Measurements from ENCODE around the gene SLC6A13. TPM values are rescaled to one million over a fixed set of nuclear protein-coding genes. Genes with fewer than 3 reads are reported as not detected.
"Not testable (repeated sequence)": the region's sequence is repeated elsewhere in the genome, so short reads cannot be mapped to it uniquely, and the experiment has no call there.

Gene SLC6A13
- total RNA-seq, 2 experiments from 2014 or later, result 0.40 to 0.64 TPM

- no peak overlapping the region for H3K4me3 Mint-ChIP-seq
These were observed 42.7 kb downstream of the SLC6A13 start for GRCh38 chr12:219891-220352.

DNA sequence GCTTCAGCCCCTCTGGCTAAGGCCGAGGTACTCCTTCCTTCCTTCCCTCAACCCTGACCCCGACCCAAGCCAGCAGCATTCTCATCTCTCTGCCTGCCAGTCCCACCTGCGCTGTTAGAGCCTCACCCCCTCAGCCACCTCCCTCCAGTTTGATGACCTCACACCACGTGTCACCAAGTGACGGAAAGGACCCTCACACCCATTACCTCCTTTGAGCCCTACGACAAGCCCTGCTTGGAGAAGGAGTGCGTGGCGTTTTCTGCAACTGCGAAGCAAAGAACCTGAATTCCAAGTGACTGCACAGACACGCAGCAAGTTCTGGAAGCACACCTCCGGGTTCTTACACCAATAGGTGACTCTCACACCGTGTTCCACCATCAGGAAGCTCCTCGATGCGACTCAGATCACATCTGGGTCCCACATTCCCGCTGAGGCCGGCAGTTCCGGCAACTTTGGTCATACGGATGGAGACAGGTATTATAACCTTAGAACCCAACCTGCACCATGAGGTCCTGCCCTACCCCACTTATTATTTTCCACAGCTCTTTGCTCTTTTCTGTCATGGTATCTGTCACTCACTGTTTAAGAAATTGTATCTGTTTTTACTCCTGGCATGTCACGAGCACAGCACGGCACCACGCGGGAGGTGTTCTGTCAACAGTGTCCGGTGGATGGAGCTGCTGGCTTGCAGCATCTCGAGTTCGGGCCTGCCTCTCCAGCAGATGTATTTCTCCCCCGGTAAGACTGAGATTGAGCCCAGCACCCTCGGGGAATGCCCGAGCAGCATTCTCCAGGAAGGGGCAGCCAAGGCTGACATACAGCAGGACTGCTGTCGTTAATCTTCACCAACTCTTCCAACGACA is 43.7 kb downstream of the SLC6A13 start:
- H3K27me3 Mint-ChIP-seq, result peaks cover under 1% of the 10 kb centered on the region
- no peak overlapping the region for H3K27ac Mint-ChIP-seq
- H3K4me1 Mint-ChIP-seq, result peaks cover 5% of the 10 kb centered on the region
- H3K9me3 Mint-ChIP-seq, result no peaks in the 10 kb centered on the region
- H3K36me3 Mint-ChIP-seq, result no peaks in the 10 kb centered on the region
- no peak overlapping the region for H3K4me3 Mint-ChIP-seq
- DNase-seq, result no peak

More at GRCh38 chr12:219891-220352, 42.7 kb downstream of the SLC6A13 start:
- DNase-seq, result peak; percentile 78
- H3K9me3 Mint-ChIP-seq, result no peaks in the 10 kb centered on the region
- peaks cover 2% of the 10 kb centered on the region for H3K4me1 Mint-ChIP-seq
- no peaks in the 10 kb centered on the region for H3K36me3 Mint-ChIP-seq
- no peaks in the 10 kb centered on the region for H3K27me3 Mint-ChIP-seq
- H3K27ac Mint-ChIP-seq, result no peak overlapping the region

GRCh38 chr12:218221-218620 is 44.4 kb downstream of the SLC6A13 start:
- Mint-ChIP-seq H3K27me3 (peaks cover 8% of the 10 kb centered on the region), H3K4me3 (no peak overlapping the region), H3K27ac (no peak overlapping the region), H3K9me3 (no peaks in the 10 kb centered on the region), H3K4me1 (peaks cover 8% of the 10 kb centered on the region), H3K36me3 (no peaks in the 10 kb centered on the region)
- DNase-seq, result no peak

- H3K36me3 Mint-ChIP-seq, H3K27ac Mint-ChIP-seq, H3K9me3 Mint-ChIP-seq, DNase-seq, H3K4me3 Mint-ChIP-seq: not testable (repeated sequence)
- peaks cover 11% of the 10 kb centered on the region for H3K4me1 Mint-ChIP-seq
- H3K27me3 Mint-ChIP-seq, result peaks cover 14% of the 10 kb centered on the region
These were observed 45.6 kb downstream of the SLC6A13 start for GRCh38 chr12:217029-217428.

DNA sequence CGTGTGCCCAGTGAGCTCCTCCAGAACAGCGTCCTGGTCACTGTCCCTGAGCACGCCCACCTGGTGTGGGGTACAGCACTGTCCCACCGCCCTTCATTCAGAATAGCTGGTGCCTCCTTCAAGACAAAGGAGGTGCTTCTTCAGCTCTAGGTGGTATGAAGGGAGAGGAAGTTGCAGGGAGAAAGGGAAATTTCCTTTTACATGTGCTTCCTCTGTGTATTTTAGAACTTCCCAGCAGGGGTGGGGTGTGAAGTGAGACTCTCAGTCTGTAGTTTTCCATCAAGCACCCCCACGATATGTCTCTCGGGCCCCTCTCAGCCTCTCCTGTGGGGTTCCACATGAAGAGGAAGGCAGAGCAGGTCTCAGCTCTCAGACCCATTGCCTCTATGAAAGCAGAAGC is 47.5 kb downstream of the SLC6A13 start:
- peaks cover 27% of the 10 kb centered on the region for H3K27me3 Mint-ChIP-seq
- DNase-seq, result no peak
- H3K4me3 Mint-ChIP-seq, result no peak overlapping the region
- H3K36me3 Mint-ChIP-seq, result no peaks in the 10 kb centered on the region
- no peaks in the 10 kb centered on the region for H3K9me3 Mint-ChIP-seq
- no peak overlapping the region for H3K27ac Mint-ChIP-seq
- peaks cover 11% of the 10 kb centered on the region for H3K4me1 Mint-ChIP-seq

DNA sequence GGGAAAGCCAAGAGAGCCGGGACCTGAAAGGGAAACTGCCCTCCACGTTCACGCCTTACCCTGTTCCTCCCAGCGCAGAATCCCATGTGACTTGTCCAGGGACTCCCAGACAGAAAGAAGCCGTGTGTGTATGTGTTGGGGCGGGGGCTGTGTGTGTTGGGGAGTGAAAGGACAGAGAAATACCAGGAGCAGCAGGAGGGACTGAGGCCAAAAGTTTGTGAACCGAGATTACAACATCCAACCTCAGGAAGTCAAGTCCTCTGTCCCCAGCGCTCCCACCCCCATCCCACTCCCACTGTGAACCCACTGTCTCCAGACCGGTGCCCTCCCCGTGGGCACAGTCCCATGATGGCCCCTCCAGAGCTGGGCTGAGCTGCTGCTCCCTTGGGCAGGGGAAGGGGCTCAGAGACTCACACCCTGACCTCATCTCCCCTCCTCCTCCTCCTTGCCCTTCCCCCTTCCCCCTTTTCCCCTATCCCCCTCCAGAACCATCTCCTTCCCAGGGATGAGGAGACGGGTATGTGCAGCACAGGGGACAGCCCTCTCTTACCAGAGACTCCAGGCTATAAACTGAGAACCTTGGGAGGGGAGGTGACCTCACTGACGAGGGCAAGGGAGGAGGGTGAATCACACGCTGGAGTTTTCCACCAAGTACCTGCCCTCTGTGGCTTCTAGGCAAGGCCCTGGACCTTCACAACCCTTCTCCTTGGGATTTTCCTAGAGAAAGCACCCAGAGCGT is 48.5 kb downstream of the SLC6A13 start, which contains the start of gene SLC6A12:
Gene SLC6A12 (minus strand): TSS at position 155 of the 739 bp plus-strand sequence. CDS start 4,171 bp downstream, outside the sequence.
- no peak within 1 kb of the TSS for H3K4me3 Mint-ChIP-seq
- no peaks in the 10 kb centered on the region for H3K36me3 Mint-ChIP-seq
- H3K9me3 Mint-ChIP-seq, result no peaks in the 10 kb centered on the region
- H3K27ac Mint-ChIP-seq, result no peak within 1 kb of the TSS
- H3K4me1 Mint-ChIP-seq, result peaks cover 9% of the 10 kb centered on the region
- no peak for DNase-seq
- peaks cover 31% of the 10 kb centered on the region for H3K27me3 Mint-ChIP-seq

DNA sequence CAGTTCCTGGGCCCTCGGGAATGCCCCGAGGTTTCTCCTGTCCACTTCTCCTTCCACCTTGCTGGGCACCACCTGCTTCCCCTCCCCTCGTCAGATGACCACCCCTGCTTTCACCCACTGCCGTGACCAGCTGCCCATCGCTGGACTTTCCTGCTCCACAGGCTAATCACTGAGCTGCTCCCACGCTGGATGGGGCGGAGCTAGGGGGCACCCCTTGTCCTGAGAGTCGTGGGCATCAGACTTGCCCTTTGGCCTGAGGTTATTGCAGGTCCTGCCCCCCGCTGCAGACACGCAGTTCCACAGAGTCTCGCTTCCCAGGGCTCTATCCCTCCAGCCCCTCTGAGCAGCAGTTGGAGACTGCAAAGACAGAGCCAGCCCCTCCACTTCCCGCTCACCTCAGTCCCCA is 49.1 kb downstream of the SLC6A13 start:
- no peak overlapping the region for H3K27ac Mint-ChIP-seq
- H3K9me3 Mint-ChIP-seq, result no peaks in the 10 kb centered on the region
- no peak overlapping the region for H3K4me3 Mint-ChIP-seq
- DNase-seq, result no peak
- peaks cover 9% of the 10 kb centered on the region for H3K4me1 Mint-ChIP-seq
- no peaks in the 10 kb centered on the region for H3K36me3 Mint-ChIP-seq
- H3K27me3 Mint-ChIP-seq, result peaks cover 34% of the 10 kb centered on the region

DNA sequence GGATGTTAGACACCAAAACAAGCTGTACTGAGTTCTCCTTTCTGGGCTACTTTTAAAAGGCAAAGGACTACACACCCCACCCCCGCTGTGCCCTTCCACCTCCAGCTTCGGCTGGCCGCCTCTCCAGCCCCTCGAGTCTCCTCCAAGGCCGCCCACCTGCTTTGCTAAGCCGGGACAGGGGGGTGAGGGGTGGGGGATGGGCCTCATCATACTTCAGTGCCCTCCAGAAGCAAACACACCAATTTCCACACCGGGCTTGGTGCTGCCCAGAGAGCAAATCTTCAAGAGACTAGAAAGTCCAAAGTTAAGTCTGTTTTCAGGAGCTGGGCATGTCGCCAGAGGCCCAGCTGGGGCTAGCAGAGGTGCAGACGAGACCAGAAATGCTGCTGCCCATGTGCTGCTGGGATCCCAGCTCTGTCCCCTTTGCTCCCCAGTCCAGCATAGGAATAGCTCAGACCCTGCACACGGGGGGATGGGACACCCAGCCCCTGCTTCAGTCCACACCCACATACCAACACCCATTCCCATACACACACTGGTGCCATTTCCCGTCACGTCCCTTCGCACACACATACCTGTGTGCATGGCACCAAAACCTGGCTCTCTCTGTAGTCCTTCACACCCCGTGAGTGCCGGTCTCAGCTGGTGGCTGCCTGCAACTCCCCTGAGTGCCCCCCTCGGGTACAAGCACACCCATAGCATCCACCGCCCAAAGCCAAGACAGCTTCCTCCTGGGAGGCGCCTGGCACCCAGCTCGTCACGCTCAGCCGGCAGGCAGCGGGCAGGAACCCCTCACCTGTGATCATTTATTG is 49.7 kb downstream of the SLC6A13 start:
- DNase-seq, result no peak
- peaks cover 34% of the 10 kb centered on the region for H3K27me3 Mint-ChIP-seq
- no peak overlapping the region for H3K4me3 Mint-ChIP-seq
- H3K9me3 Mint-ChIP-seq, result no peaks in the 10 kb centered on the region
- peaks cover 9% of the 10 kb centered on the region for H3K4me1 Mint-ChIP-seq
- H3K36me3 Mint-ChIP-seq, result no peaks in the 10 kb centered on the region
- H3K27ac Mint-ChIP-seq, result no peak overlapping the region

GRCh38 chr12:212415-212714 is 50.3 kb downstream of the SLC6A13 start:
- H3K27ac Mint-ChIP-seq, result no peak overlapping the region
- H3K27me3 Mint-ChIP-seq, result peaks cover 34% of the 10 kb centered on the region
- H3K4me1 Mint-ChIP-seq, result peaks cover 9% of the 10 kb centered on the region
- no peaks in the 10 kb centered on the region for H3K36me3 Mint-ChIP-seq
- no peak overlapping the region for H3K4me3 Mint-ChIP-seq
- no peaks in the 10 kb centered on the region for H3K9me3 Mint-ChIP-seq
- no peak for DNase-seq

GRCh38 chr12:211639-212414 is 50.8 kb downstream of the SLC6A13 start:
- Mint-ChIP-seq H3K4me1 (peaks cover 9% of the 10 kb centered on the region), H3K27me3 (peaks cover 37% of the 10 kb centered on the region), H3K36me3 (no peaks in the 10 kb centered on the region), H3K9me3 (no peaks in the 10 kb centered on the region), H3K27ac (no peak overlapping the region), H3K4me3 (no peak overlapping the region)
- no peak for DNase-seq

GRCh38 chr12:211142-211465 is 51.5 kb downstream of the SLC6A13 start:
- DNase-seq, result no peak
- H3K36me3 Mint-ChIP-seq, result no peaks in the 10 kb centered on the region

DNA sequence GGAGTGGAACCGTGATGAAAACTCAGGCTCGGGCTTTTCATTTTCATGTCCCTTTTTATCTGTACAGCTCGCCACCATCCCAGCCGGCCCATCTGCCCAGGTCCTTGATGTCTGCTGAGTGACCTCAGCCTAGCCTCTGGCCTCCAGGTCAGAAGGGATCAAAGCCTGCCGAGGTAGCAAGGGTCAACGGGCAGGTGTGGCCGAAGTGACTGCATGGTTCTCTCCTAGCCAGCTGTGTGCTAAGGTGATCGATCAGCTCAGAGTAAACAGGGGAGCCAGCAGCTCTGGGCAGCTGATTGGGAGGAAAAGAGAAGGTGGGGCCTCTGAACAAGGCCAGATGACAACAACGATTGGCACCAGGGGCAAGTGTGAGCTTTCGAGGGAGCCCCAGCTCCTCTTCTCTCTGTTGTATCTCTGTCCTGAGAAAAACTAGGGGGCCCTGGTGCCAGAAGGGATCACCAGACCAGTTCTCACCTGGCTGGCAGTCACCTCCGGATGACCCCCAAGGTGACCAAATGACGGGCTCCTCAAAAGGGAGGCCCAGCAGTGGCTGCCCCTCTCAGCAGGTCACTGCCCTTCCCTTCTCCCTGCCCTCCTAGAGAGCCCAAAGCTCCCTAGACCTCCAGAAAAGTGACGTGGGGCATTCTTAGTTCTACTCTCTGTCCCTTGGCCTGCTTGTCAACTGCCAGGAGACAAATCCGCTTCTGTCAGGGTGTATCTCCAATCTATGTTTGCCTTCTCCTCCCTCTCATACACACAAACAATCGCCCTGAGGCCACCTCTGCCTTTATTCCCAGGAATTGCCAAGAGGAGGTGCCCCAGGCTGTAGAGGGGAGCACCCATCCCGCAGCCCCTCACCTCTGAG is 52.1 kb downstream of the SLC6A13 start:
- no peak for DNase-seq
- H3K36me3 Mint-ChIP-seq, result no peaks in the 10 kb centered on the region
- H3K4me1 Mint-ChIP-seq, result peaks cover 9% of the 10 kb centered on the region
- H3K27ac Mint-ChIP-seq, result no peak overlapping the region
- H3K4me3 Mint-ChIP-seq, result no peak overlapping the region
- H3K9me3 Mint-ChIP-seq, result no peaks in the 10 kb centered on the region
- peaks cover 50% of the 10 kb centered on the region for H3K27me3 Mint-ChIP-seq

More at GRCh38 chr12:211142-211465, 51.5 kb downstream of the SLC6A13 start:
- Mint-ChIP-seq H3K4me3 (no peak overlapping the region), H3K4me1 (peaks cover 9% of the 10 kb centered on the region), H3K9me3 (no peaks in the 10 kb centered on the region), H3K27me3 (peaks cover 44% of the 10 kb centered on the region), H3K27ac (no peak overlapping the region)

- no peaks in the 10 kb centered on the region for H3K9me3 Mint-ChIP-seq
- no peak overlapping the region for H3K27ac Mint-ChIP-seq
- H3K27me3 Mint-ChIP-seq, result peaks cover 56% of the 10 kb centered on the region
- no peaks in the 10 kb centered on the region for H3K36me3 Mint-ChIP-seq
- no peak for DNase-seq
- H3K4me3 Mint-ChIP-seq, result no peak overlapping the region
- H3K4me1 Mint-ChIP-seq, result peaks cover 9% of the 10 kb centered on the region
These were observed 52.8 kb downstream of the SLC6A13 start for GRCh38 chr12:209851-210250.

GRCh38 chr12:209246-209645 is 53.4 kb downstream of the SLC6A13 start:
- no peaks in the 10 kb centered on the region for H3K9me3 Mint-ChIP-seq
- H3K36me3 Mint-ChIP-seq, result no peaks in the 10 kb centered on the region
- H3K27ac Mint-ChIP-seq, result no peak overlapping the region
- peaks cover 62% of the 10 kb centered on the region for H3K27me3 Mint-ChIP-seq
- H3K4me3 Mint-ChIP-seq, result no peak overlapping the region
- DNase-seq, result no peak
- H3K4me1 Mint-ChIP-seq, result peaks cover 5% of the 10 kb centered on the region

Data from activated naive CD8-positive, alpha-beta T cell treated with anti-CD3 and anti-CD28 coated beads for 36 hours (primary cell).